ENCODE data around the gene HSD17B2.
"Not testable (repeated sequence)": the region's sequence is repeated elsewhere in the genome, so short reads cannot be mapped to it uniquely, and the experiment has no call there.

The HSD17B2 gene

DNA sequence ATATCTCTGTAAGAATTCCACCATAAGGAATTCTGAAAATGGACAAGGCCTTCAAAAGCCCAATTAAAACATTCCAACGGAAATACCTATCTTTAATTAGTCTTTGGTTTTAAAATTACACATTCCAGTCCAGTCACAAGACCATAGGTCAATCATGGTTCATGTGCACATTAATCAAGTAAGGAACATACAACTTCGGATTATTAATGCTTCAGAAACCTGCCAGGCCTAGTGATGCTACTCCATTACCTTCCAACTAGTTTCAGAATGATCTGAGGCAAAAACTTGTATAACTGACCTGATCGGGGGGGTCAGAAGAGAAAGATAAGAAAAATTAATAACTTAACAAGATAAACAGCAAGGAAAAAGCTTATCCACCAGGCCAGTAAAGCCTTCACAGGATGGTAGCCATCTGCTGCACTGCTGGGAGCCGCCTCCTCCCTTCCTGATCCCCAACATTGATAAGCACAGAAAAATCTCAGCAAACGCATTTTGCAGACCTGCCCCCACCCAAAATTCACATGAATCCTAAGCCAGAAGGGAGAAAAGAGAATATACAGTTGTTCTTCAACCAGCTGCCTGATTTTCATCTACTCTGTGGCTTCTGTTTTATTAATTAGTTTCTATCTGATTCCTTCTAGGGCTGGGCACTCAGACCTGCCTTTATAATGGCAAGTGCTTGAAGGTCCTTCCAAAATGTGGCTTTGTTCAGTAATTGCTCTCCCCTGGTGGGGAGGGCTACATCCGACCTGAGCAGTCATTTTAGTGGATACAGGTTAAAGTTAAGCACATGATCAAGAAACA, 29.8 kb upstream of the HSD17B2 start:
- DNase-seq = no peak
- Histone ChIP-seq H3K9me3 (ENCODE audit: control insufficient read depth, low read length) (no peaks in the 10 kb centered on the region), H3K27me3 (replicated peaks; ENCODE audit: control insufficient read depth, insufficient read depth, low read length, poor library complexity, severe bottlenecking) (no peaks in the 10 kb centered on the region), H3K36me3 (ENCODE audit: control insufficient read depth, insufficient read depth, low read length) (no peaks in the 10 kb centered on the region), H3K4me3 (ENCODE audit: insufficient read depth, low read depth, low read length, poor library complexity, severe bottlenecking) (no peak overlapping the region), H3K27ac (ENCODE audit: insufficient read depth, low read length, poor library complexity, severe bottlenecking) (no peak overlapping the region), H3K4me1 (ENCODE audit: control insufficient read depth, insufficient read depth, low read length, poor library complexity, severe bottlenecking) (no peaks in the 10 kb centered on the region)

- Histone ChIP-seq H3K27ac (ENCODE audit: insufficient read depth, low read length, poor library complexity, severe bottlenecking) (no peak overlapping the region), H3K27me3 (replicated peaks; ENCODE audit: control insufficient read depth, insufficient read depth, low read length, poor library complexity, severe bottlenecking) (no peaks in the 10 kb centered on the region), H3K9me3 (ENCODE audit: control insufficient read depth, low read length) (no peaks in the 10 kb centered on the region), H3K4me1 (ENCODE audit: control insufficient read depth, insufficient read depth, low read length, poor library complexity, severe bottlenecking) (no peaks in the 10 kb centered on the region), H3K36me3 (ENCODE audit: control insufficient read depth, insufficient read depth, low read length) (no peaks in the 10 kb centered on the region), H3K4me3 (ENCODE audit: insufficient read depth, low read depth, low read length, poor library complexity, severe bottlenecking) (no peak overlapping the region)
- no peak for DNase-seq
Observed at GRCh38 chr16:82006036-82006435, 29.0 kb upstream of the HSD17B2 start.

- DNase-seq = no peak
- H3K27me3 ChIP-seq (replicated peaks; ENCODE audit: control insufficient read depth, insufficient read depth, low read length, poor library complexity, severe bottlenecking) = no peaks in the 10 kb centered on the region
- no peak overlapping the region for H3K27ac ChIP-seq (ENCODE audit: insufficient read depth, low read length, poor library complexity, severe bottlenecking)
- peaks cover 5% of the 10 kb centered on the region for H3K4me1 ChIP-seq (ENCODE audit: control insufficient read depth, insufficient read depth, low read length, poor library complexity, severe bottlenecking)
- no peaks in the 10 kb centered on the region for H3K9me3 ChIP-seq (ENCODE audit: control insufficient read depth, low read length)
- H3K36me3 ChIP-seq (ENCODE audit: control insufficient read depth, insufficient read depth, low read length) = no peaks in the 10 kb centered on the region
- no peak overlapping the region for H3K4me3 ChIP-seq (ENCODE audit: insufficient read depth, low read depth, low read length, poor library complexity, severe bottlenecking)
Observed at GRCh38 chr16:82007189-82007588, 27.9 kb upstream of the HSD17B2 start.

- no peak overlapping the region for H3K27ac ChIP-seq (ENCODE audit: insufficient read depth, low read length, poor library complexity, severe bottlenecking)
- H3K36me3 ChIP-seq (ENCODE audit: control insufficient read depth, insufficient read depth, low read length) = no peaks in the 10 kb centered on the region
- peaks cover 5% of the 10 kb centered on the region for H3K4me1 ChIP-seq (ENCODE audit: control insufficient read depth, insufficient read depth, low read length, poor library complexity, severe bottlenecking)
- H3K27me3 ChIP-seq (replicated peaks; ENCODE audit: control insufficient read depth, insufficient read depth, low read length, poor library complexity, severe bottlenecking) = no peaks in the 10 kb centered on the region
- no peaks in the 10 kb centered on the region for H3K9me3 ChIP-seq (ENCODE audit: control insufficient read depth, low read length)
- H3K4me3 ChIP-seq (ENCODE audit: insufficient read depth, low read depth, low read length, poor library complexity, severe bottlenecking) = no peak overlapping the region
- no peak for DNase-seq
Observed at GRCh38 chr16:82008957-82009592, 26.0 kb upstream of the HSD17B2 start.

GRCh38 chr16:82009789-82010188, 25.3 kb upstream of the HSD17B2 start:
- not testable (repeated sequence) for H3K27me3 ChIP-seq (replicated peaks; ENCODE audit: control insufficient read depth, insufficient read depth, low read length, poor library complexity, severe bottlenecking); H3K4me1 ChIP-seq (ENCODE audit: control insufficient read depth, insufficient read depth, low read length, poor library complexity, severe bottlenecking); H3K9me3 ChIP-seq (ENCODE audit: control insufficient read depth, low read length); H3K27ac ChIP-seq (ENCODE audit: insufficient read depth, low read length, poor library complexity, severe bottlenecking); DNase-seq; H3K36me3 ChIP-seq (ENCODE audit: control insufficient read depth, insufficient read depth, low read length); H3K4me3 ChIP-seq (ENCODE audit: insufficient read depth, low read depth, low read length, poor library complexity, severe bottlenecking)

DNA sequence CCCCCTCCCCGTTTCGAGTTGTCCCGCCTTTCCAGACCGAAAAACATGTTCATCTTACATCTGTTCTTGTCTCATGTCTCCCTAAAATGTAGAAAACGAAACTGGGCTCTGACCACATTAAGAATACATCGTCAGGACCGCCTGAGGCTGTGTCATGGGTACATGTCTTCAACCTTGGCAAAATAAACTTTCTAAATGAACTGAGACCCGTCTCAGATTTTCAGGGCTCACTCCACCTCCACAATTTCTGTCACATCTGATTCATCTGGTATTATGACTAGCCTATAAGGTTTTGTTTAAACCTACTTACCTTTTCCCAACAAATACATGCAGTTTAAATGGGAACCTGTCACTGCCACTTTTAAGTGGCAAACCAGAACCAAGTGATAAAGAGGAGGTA, 24.4 kb upstream of the HSD17B2 start:
- Histone ChIP-seq H3K27me3 (replicated peaks; ENCODE audit: control insufficient read depth, insufficient read depth, low read length, poor library complexity, severe bottlenecking) (no peaks in the 10 kb centered on the region), H3K4me3 (ENCODE audit: insufficient read depth, low read depth, low read length, poor library complexity, severe bottlenecking) (peak overlapping the region; percentile 76), H3K4me1 (ENCODE audit: control insufficient read depth, insufficient read depth, low read length, poor library complexity, severe bottlenecking) (peaks cover 5% of the 10 kb centered on the region), H3K9me3 (ENCODE audit: control insufficient read depth, low read length) (no peaks in the 10 kb centered on the region), H3K36me3 (ENCODE audit: control insufficient read depth, insufficient read depth, low read length) (no peaks in the 10 kb centered on the region), H3K27ac (ENCODE audit: insufficient read depth, low read length, poor library complexity, severe bottlenecking) (no peak overlapping the region)
- no peak for DNase-seq

DNA sequence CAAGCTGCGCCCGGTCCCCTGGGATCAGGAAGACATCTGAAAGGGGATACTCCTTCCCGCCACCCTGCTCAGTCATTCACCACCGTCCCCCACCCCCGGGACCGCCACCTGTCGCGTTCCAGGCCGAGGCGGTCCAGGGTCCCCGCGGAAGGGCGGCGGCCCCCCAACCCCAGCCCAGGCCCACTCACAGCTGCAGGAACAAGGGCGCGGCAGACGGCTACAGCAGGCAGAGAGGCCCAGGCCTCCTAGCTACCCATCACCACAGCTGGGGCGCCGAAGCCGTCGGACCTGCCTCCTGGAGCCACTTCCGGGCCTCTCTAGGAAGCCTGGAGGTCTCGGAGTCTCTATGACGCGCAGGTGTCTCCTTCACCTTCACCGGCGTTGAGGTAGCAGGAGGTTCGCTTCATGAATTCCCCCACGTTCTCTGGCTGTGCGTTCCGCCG, 23.8 kb upstream of the HSD17B2 start, which contains the start of gene SDR42E1:
Gene SDR42E1, minus strand, starts transcription at position 272 of the 443 bp plus-strand sequence. CDS start 10,612 bp downstream, outside the sequence.
- Histone ChIP-seq H3K27me3 (replicated peaks; ENCODE audit: control insufficient read depth, insufficient read depth, low read length, poor library complexity, severe bottlenecking) (no peaks in the 10 kb centered on the region), H3K27ac (ENCODE audit: insufficient read depth, low read length, poor library complexity, severe bottlenecking) (no peak within 1 kb of the TSS), H3K4me1 (ENCODE audit: control insufficient read depth, insufficient read depth, low read length, poor library complexity, severe bottlenecking) (peaks cover 5% of the 10 kb centered on the region), H3K4me3 (ENCODE audit: insufficient read depth, low read depth, low read length, poor library complexity, severe bottlenecking) (peak within 1 kb of the TSS; percentile 76), H3K9me3 (ENCODE audit: control insufficient read depth, low read length) (no peaks in the 10 kb centered on the region), H3K36me3 (ENCODE audit: control insufficient read depth, insufficient read depth, low read length) (no peaks in the 10 kb centered on the region)
- DNase-seq = peak; percentile 11 to 35 (median 34)

GRCh38 chr16:82013139-82013538, 21.9 kb upstream of the HSD17B2 start:
- Histone ChIP-seq H3K4me3 (ENCODE audit: insufficient read depth, low read depth, low read length, poor library complexity, severe bottlenecking) (no peak overlapping the region), H3K36me3 (ENCODE audit: control insufficient read depth, insufficient read depth, low read length) (no peaks in the 10 kb centered on the region), H3K27me3 (replicated peaks; ENCODE audit: control insufficient read depth, insufficient read depth, low read length, poor library complexity, severe bottlenecking) (no peaks in the 10 kb centered on the region), H3K4me1 (ENCODE audit: control insufficient read depth, insufficient read depth, low read length, poor library complexity, severe bottlenecking) (peaks cover 5% of the 10 kb centered on the region), H3K9me3 (ENCODE audit: control insufficient read depth, low read length) (no peaks in the 10 kb centered on the region), H3K27ac (ENCODE audit: insufficient read depth, low read length, poor library complexity, severe bottlenecking) (no peak overlapping the region)
- no peak for DNase-seq

GRCh38 chr16:82016263-82016662, 18.8 kb upstream of the HSD17B2 start:
- no peaks in the 10 kb centered on the region for H3K27me3 ChIP-seq (replicated peaks; ENCODE audit: control insufficient read depth, insufficient read depth, low read length, poor library complexity, severe bottlenecking)
- no peaks in the 10 kb centered on the region for H3K9me3 ChIP-seq (ENCODE audit: control insufficient read depth, low read length)
- H3K27ac ChIP-seq (ENCODE audit: insufficient read depth, low read length, poor library complexity, severe bottlenecking) = no peak overlapping the region
- DNase-seq = no peak
- peaks cover 5% of the 10 kb centered on the region for H3K4me1 ChIP-seq (ENCODE audit: control insufficient read depth, insufficient read depth, low read length, poor library complexity, severe bottlenecking)
- no peaks in the 10 kb centered on the region for H3K36me3 ChIP-seq (ENCODE audit: control insufficient read depth, insufficient read depth, low read length)
- H3K4me3 ChIP-seq (ENCODE audit: insufficient read depth, low read depth, low read length, poor library complexity, severe bottlenecking) = no peak overlapping the region

- Histone ChIP-seq H3K9me3 (ENCODE audit: control insufficient read depth, low read length) (no peaks in the 10 kb centered on the region), H3K36me3 (ENCODE audit: control insufficient read depth, insufficient read depth, low read length) (no peaks in the 10 kb centered on the region), H3K27me3 (replicated peaks; ENCODE audit: control insufficient read depth, insufficient read depth, low read length, poor library complexity, severe bottlenecking) (no peaks in the 10 kb centered on the region), H3K27ac (ENCODE audit: insufficient read depth, low read length, poor library complexity, severe bottlenecking) (no peak overlapping the region), H3K4me3 (ENCODE audit: insufficient read depth, low read depth, low read length, poor library complexity, severe bottlenecking) (no peak overlapping the region), H3K4me1 (ENCODE audit: control insufficient read depth, insufficient read depth, low read length, poor library complexity, severe bottlenecking) (no peaks in the 10 kb centered on the region)
- DNase-seq = no peak
Observed at GRCh38 chr16:82016964-82017363, 18.1 kb upstream of the HSD17B2 start.
